Measurements from ENCODE around the gene SLCO1A2.

Gene SLCO1A2

DNA sequence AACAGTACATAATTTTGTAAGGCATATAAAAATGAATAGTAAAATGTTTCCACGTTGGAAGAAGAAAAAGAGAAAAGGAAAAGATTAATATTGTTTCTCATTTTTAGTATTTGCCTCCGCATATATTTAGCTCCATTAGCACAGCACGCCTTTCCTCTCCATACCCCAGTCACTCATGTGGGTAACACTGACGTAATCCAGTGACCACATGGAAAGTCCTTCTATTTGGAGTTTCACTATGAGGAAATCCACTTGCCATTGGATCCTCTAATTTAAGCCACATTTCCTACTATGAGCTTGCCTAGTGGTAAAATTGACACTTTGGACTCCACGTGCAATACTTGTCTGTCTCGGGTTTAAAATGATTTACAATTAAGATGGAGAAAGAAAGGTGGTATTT lies 5.7 kb upstream of the SLCO1A2 start:
- peaks cover 9% of the 10 kb centered on the region for H3K27me3 Mint-ChIP-seq
- no peaks in the 10 kb centered on the region for H3K9me3 Mint-ChIP-seq
- DNase-seq (no peak), ATAC-seq (peak; percentile 69)
- no peak overlapping the region for H3K4me3 Mint-ChIP-seq
- H3K4me1 Mint-ChIP-seq = no peaks in the 10 kb centered on the region
- no peak overlapping the region for H3K27ac Mint-ChIP-seq

DNA sequence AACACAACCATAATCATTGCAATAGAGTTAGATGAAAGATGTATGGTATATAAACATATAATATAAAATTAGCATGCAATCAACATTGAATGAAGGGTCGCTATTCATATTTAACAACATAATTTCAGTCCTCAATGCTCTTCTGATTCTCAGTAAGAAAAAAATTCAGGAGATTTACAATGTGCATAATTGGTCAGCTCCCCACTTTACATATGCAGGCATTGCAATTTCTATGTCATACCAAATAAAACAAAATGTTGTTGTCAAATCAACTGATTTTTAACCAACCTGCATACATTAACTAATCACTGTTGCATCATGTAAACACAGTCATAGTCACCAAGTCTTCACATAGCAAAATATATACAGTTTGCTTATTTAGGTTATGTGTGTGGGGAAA lies 5.2 kb upstream of the SLCO1A2 start:
- peaks cover 9% of the 10 kb centered on the region for H3K27me3 Mint-ChIP-seq
- H3K4me3 Mint-ChIP-seq = no peak overlapping the region
- no peaks in the 10 kb centered on the region for H3K9me3 Mint-ChIP-seq
- H3K4me1 Mint-ChIP-seq = no peaks in the 10 kb centered on the region
- no peak for DNase-seq
- H3K27ac Mint-ChIP-seq = no peak overlapping the region
- ATAC-seq = no peak

- Mint-ChIP-seq H3K27me3 (peaks cover 4% of the 10 kb centered on the region), H3K9me3 (no peaks in the 10 kb centered on the region)
- peak; percentile 61 for ATAC-seq
These were observed 3.4 kb upstream of the SLCO1A2 start for GRCh38 chr12:21337959-21338744.

DNA sequence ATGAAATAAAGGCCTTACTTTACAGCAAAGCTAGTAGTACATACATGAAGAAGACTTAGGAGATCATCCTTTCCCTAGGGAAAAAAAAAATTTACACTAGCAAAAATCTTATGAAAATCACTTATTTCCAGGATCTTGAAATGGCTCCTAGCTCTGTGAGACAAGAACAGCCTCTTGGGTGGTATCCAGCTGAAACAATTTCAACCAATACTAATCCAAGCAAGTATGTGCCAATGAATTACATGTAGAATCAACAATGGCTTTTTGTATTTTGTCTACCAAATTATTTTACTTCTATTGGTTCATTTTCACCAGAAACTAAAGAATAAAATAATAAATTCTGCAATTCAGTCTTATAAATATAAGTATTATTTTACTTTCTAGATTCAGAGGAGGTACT lies 2.7 kb upstream of the SLCO1A2 start:
- H3K4me1 Mint-ChIP-seq = no peaks in the 10 kb centered on the region
- ATAC-seq = no peak
- no peak overlapping the region for H3K4me3 Mint-ChIP-seq
- no peaks in the 10 kb centered on the region for H3K27me3 Mint-ChIP-seq
- H3K9me3 Mint-ChIP-seq = no peaks in the 10 kb centered on the region
- DNase-seq = no peak
- no peak overlapping the region for H3K27ac Mint-ChIP-seq

More at GRCh38 chr12:21337959-21338744, 3.4 kb upstream of the SLCO1A2 start:
- Mint-ChIP-seq H3K4me1 (no peaks in the 10 kb centered on the region), H3K27ac (no peak overlapping the region), H3K4me3 (no peak overlapping the region)
- no peak for DNase-seq

GRCh38 chr12:21336656-21337055 lies 1.9 kb upstream of the SLCO1A2 start:
- Mint-ChIP-seq H3K4me1 (no peaks in the 10 kb centered on the region), H3K27me3 (no peaks in the 10 kb centered on the region), H3K4me3 (no peak overlapping the region), H3K9me3 (no peaks in the 10 kb centered on the region), H3K27ac (no peak overlapping the region)
- DNase-seq = no peak
- ATAC-seq = no peak

DNA sequence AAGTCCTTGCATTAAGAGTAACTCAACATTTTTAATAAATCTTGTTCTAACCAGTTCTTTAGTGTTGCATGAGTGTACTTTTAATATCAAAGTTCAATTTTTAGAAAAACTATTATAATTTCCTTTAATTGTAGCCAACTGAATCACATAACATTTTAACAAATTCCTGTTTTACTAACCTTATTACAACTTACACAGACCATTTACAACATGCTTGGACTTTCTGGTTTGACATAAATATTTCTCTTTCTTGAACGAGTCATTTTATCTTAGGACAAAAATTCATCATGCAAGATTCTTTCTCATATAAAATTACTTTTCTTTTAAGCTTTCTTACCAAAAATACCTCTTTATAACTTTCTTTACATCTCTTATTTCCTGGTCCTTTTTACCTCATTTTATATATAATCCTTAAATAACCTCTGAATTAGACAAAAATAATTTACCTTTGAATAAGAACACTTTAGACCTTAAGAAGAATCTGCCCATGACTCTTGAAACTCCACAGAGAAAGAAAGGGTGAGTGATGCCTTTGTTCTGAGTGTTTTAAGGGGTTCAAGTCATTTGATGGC lies 3.9 kb downstream of the SLCO1A2 start:
- Mint-ChIP-seq H3K27me3 (no peaks in the 10 kb centered on the region), H3K4me3 (no peak overlapping the region), H3K4me1 (no peaks in the 10 kb centered on the region), H3K9me3 (peaks cover 17 to 25% of the 10 kb centered on the region in 2 donors), H3K27ac (no peak overlapping the region)
- DNase-seq (no peak), ATAC-seq (no peak)

- H3K9me3 Mint-ChIP-seq = peaks cover 17 to 25% of the 10 kb centered on the region in 2 donors
- H3K4me1 Mint-ChIP-seq = no peaks in the 10 kb centered on the region
- no peaks in the 10 kb centered on the region for H3K27me3 Mint-ChIP-seq
- ATAC-seq (no peak), DNase-seq (no peak)
- no peak overlapping the region for H3K4me3 Mint-ChIP-seq
- no peak overlapping the region for H3K27ac Mint-ChIP-seq
These were observed 6.1 kb downstream of the SLCO1A2 start for GRCh38 chr12:21328578-21328977.

- H3K4me3 Mint-ChIP-seq = no peak overlapping the region
- no peaks in the 10 kb centered on the region for H3K4me1 Mint-ChIP-seq
- no peak for ATAC-seq
- H3K9me3 Mint-ChIP-seq = peaks cover 12 to 25% of the 10 kb centered on the region in 2 donors
- no peaks in the 10 kb centered on the region for H3K27me3 Mint-ChIP-seq
- no peak for DNase-seq
- no peak overlapping the region for H3K27ac Mint-ChIP-seq
These were observed 10.2 kb downstream of the SLCO1A2 start for GRCh38 chr12:21324551-21324950.

DNA sequence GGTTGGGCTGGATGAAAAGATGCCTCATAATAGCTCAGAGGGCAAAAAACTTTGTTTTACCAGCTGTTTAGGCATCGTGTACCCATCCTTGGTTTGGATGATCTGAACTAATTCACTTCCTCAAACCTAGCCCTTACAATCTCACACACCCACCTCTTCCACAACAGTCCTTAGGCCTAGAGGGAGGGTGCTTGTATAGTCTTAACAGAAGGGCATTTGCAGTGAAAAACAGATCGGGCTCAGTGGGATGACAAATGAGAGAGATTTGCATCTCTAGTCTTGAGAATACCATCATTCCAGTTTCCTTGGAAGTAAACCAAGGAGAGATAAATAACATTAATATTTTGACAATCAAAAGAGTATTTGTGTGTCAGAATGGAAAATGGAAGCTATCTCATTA lies 11.0 kb downstream of the SLCO1A2 start:
- no peaks in the 10 kb centered on the region for H3K4me1 Mint-ChIP-seq
- H3K4me3 Mint-ChIP-seq = no peak overlapping the region
- no peak for DNase-seq
- no peak overlapping the region for H3K27ac Mint-ChIP-seq
- H3K27me3 Mint-ChIP-seq = no peaks in the 10 kb centered on the region
- peaks cover 12 to 25% of the 10 kb centered on the region in 2 donors for H3K9me3 Mint-ChIP-seq
- no peak for ATAC-seq

DNA sequence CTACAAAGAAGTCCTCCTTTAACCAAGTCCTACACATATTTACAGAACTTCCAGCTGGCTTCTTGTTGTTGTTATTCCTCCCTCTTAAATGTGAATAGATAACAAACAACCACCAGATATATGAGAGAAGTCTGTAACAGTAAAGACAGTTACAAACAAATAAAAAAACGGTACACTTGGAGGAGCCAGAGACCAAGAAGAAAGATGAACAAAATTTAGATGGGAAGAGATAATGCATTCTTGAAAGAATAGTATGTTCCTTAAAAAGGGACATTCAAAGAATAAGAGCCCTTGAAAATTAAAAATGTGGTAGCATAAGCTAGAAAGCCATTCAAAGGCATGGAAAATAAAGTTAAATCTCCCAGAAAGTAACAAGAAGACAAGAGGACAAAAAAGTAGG lies 25.9 kb downstream of the SLCO1A2 start:
- DNase-seq (no peak), ATAC-seq (no peak)
- no peaks in the 10 kb centered on the region for H3K4me1 Mint-ChIP-seq
- H3K27ac Mint-ChIP-seq = no peak overlapping the region
- H3K4me3 Mint-ChIP-seq = no peak overlapping the region
- H3K27me3 Mint-ChIP-seq = peaks cover 14% of the 10 kb centered on the region
- H3K9me3 Mint-ChIP-seq = no peaks in the 10 kb centered on the region

GRCh38 chr12:21305661-21306060 lies 29.1 kb downstream of the SLCO1A2 start:
- no peak overlapping the region for H3K27ac Mint-ChIP-seq

GRCh38 chr12:21300632-21301031 lies 34.1 kb downstream of the SLCO1A2 start:
- ATAC-seq (no peak), DNase-seq (no peak)
- Mint-ChIP-seq H3K4me1 (no peaks in the 10 kb centered on the region), H3K4me3 (no peak overlapping the region), H3K9me3 (no peaks in the 10 kb centered on the region), H3K27me3 (no peaks in the 10 kb centered on the region), H3K27ac (no peak overlapping the region)

More at GRCh38 chr12:21305661-21306060, 29.1 kb downstream of the SLCO1A2 start:
- no peaks in the 10 kb centered on the region for H3K4me1 Mint-ChIP-seq
- peaks cover 14% of the 10 kb centered on the region for H3K27me3 Mint-ChIP-seq
- no peak overlapping the region for H3K4me3 Mint-ChIP-seq
- DNase-seq (no peak), ATAC-seq (no peak)
- no peaks in the 10 kb centered on the region for H3K9me3 Mint-ChIP-seq

GRCh38 chr12:21296751-21297406 lies 37.8 kb downstream of the SLCO1A2 start:
- Mint-ChIP-seq H3K27ac (no peak overlapping the region), H3K4me1 (no peaks in the 10 kb centered on the region), H3K4me3 (no peak overlapping the region), H3K27me3 (no peaks in the 10 kb centered on the region), H3K9me3 (no peaks in the 10 kb centered on the region)
- ATAC-seq = no peak
- DNase-seq = no peak

- H3K4me3 Mint-ChIP-seq = no peak overlapping the region
- ATAC-seq (no peak), DNase-seq (no peak)
- H3K27me3 Mint-ChIP-seq = no peaks in the 10 kb centered on the region
- peak overlapping the region in 1 of 2 donors; percentile 61 for H3K27ac Mint-ChIP-seq
- H3K4me1 Mint-ChIP-seq = no peaks in the 10 kb centered on the region
- no peaks in the 10 kb centered on the region for H3K9me3 Mint-ChIP-seq
These were observed 38.4 kb downstream of the SLCO1A2 start for GRCh38 chr12:21296348-21296747.

GRCh38 chr12:21294176-21294575 lies 40.5 kb downstream of the SLCO1A2 start:
- no peak overlapping the region for H3K4me3 Mint-ChIP-seq
- H3K9me3 Mint-ChIP-seq = no peaks in the 10 kb centered on the region
- H3K27ac Mint-ChIP-seq = no peak overlapping the region
- DNase-seq = no peak
- no peaks in the 10 kb centered on the region for H3K4me1 Mint-ChIP-seq
- H3K27me3 Mint-ChIP-seq = no peaks in the 10 kb centered on the region
- ATAC-seq = no peak

DNA sequence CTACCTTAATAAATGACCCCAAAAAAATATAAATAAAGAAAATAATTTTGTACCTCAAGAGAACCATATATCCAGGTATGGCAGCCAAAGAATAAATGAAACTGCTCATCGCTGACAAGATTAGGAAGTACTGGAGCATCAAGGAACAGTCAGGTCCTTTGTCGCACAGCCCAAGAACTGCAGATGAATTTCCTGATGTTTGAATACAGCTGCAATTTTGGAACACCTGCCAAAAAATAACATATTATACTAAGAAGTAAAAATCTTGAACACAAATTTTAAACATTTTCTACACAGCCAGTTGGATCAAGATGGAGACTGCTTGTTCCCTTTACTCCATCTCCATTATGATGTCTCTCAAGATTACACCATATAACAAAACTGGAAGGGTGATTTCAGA lies 42.6 kb downstream of the SLCO1A2 start:
- Mint-ChIP-seq H3K4me1 (no peaks in the 10 kb centered on the region), H3K4me3 (no peak overlapping the region), H3K27me3 (no peaks in the 10 kb centered on the region), H3K9me3 (no peaks in the 10 kb centered on the region), H3K27ac (no peak overlapping the region)
- ATAC-seq (no peak), DNase-seq (no peak)
